Endothelial cell of umbilical vein (primary cell): ENCODE results near the gene OASL. TPM values are rescaled to one million over a fixed set of nuclear protein-coding genes. Genes with fewer than 3 reads are reported as not detected.

ENCODE experiments used
- BruUV-seq: library from RNA; stranded (reverse); fragments of 400-500 nt; replicated peaks from 2 replicates; lab custom pipeline; 2021; lab: Mats Ljungman, UMichigan
- CTCF ChIA-PET: fragments of 300-600, 350-600 bp; sonication (Branson Sonifier 250); formaldehyde crosslinking; loops from one replicate; lab custom pipeline; 2021; ENCODE audit warnings: antibody characterized with exemption, inconsistent platforms; lab: Charles Lee
- POLR2A ChIA-PET: fragments of 300-600, 350-600 bp; sonication (Branson Sonifier 250); formaldehyde crosslinking; loops from one replicate; lab custom pipeline; 2021; ENCODE audit warnings: antibody characterized with exemption, inconsistent platforms; lab: Charles Lee
- DNase-seq: peaks from one replicate; pipeline ENCODE4 v3.0.0-alpha.2; 2011; ENCODE audit warnings: low read depth, low spot score
- FAIRE-seq: peaks from 2 replicates; lab custom pipeline; 2011; peaks lifted over from hg19 to GRCh38; lab: Jason Lieb, UNC
- H2AFZ ChIP-seq: 2 replicates; pipeline ENCODE4 v1.6.0; 2012; ENCODE audit warnings: low read depth, low read length, control low read depth, inconsistent platforms
- H3K27ac ChIP-seq: 2 replicates; pipeline ENCODE4 v1.5.1; 2011; ENCODE audit warnings: low read depth, mild to moderate bottlenecking, control low read depth, low read length, moderate library complexity; ENCODE audit not compliant: insufficient read depth
- H3K27me3 ChIP-seq, 2 experiments: 2 replicates each; pipeline versions ENCODE4 v1.6.0 to v1.6.1; 2011; ENCODE audit warnings: low read length in 2 of 2, mixed read lengths in 1 of 2; ENCODE audit not compliant: control insufficient read depth in 2 of 2, insufficient read depth in 2 of 2
- H3K36me3 ChIP-seq, 2 experiments: 2 replicates in 1 of 2; 3 replicates in 1 of 2; pipeline ENCODE4 v1.5.1; 2011; ENCODE audit warnings: low read length in 2 of 2, mild to moderate bottlenecking in 1 of 2, moderate library complexity in 1 of 2; ENCODE audit not compliant: control insufficient read depth in 2 of 2, insufficient read depth in 2 of 2; ENCODE audit errors: extremely low read depth in 1 of 2
- H3K4me1 ChIP-seq: 3 replicates; pipeline ENCODE4 v1.5.1; 2011; ENCODE audit warnings: mild to moderate bottlenecking, low read length; ENCODE audit not compliant: control insufficient read depth, insufficient read depth; ENCODE audit errors: extremely low read depth
- H3K4me2 ChIP-seq: 2 replicates; pipeline ENCODE4 v1.6.1; 2011; ENCODE audit warnings: low read length, control low read depth, mixed read lengths; ENCODE audit not compliant: insufficient read depth
- H3K4me3 ChIP-seq, 3 experiments: fragments of 200-600 bp in 1 of 3; sonication (generic), shearing (Covaris generic) in 1 of 3; replicated peaks in 1 of 3; 2 replicates each; pipeline ENCODE4 v1.5.1; 2011 to 2016; ENCODE audit warnings: control low read depth in 3 of 3, low read length in 3 of 3, mild to moderate bottlenecking in 2 of 3, inconsistent platforms in 1 of 3, low read depth in 1 of 3, moderate library complexity in 1 of 3; ENCODE audit not compliant: insufficient read depth in 1 of 3
- H3K79me2 ChIP-seq: 2 replicates; pipeline ENCODE4 v1.6.0; 2012; ENCODE audit warnings: low read length, inconsistent platforms; ENCODE audit not compliant: control insufficient read depth, insufficient read depth
- H3K9ac ChIP-seq: replicated peaks from 2 replicates; pipeline ENCODE3; 2011; ENCODE audit warnings: low read length, control low read depth; ENCODE audit not compliant: insufficient read depth; ENCODE audit errors: extremely low read depth
- H3K9me1 ChIP-seq: replicated peaks from 3 replicates; pipeline ENCODE4 v1.6.0; 2011; ENCODE audit warnings: mild to moderate bottlenecking, low read length; ENCODE audit not compliant: control insufficient read depth, insufficient read depth; ENCODE audit errors: extremely low read depth
- H3K9me3 ChIP-seq: replicated peaks from 2 replicates; pipeline ENCODE4 v1.5.1; 2012; ENCODE audit warnings: low read length, inconsistent platforms; ENCODE audit not compliant: control insufficient read depth, insufficient read depth
- H4K20me1 ChIP-seq: replicated peaks from 2 replicates; pipeline ENCODE3; 2011; ENCODE audit warnings: mild to moderate bottlenecking, low read length; ENCODE audit not compliant: control insufficient read depth, insufficient read depth; ENCODE audit errors: extremely low read depth
- CTCF ChIP-seq, 2 donors: IDR thresholded peaks; 1 replicate in 1 of 2; 2 replicates in 1 of 2; pipeline ENCODE4 v1.5.1; 2011; ENCODE audit warnings: low read length in 2 of 2, mild to moderate bottlenecking in 2 of 2, moderate library complexity in 2 of 2, control low read depth in 1 of 2, inconsistent platforms in 1 of 2, low read depth in 1 of 2; ENCODE audit not compliant: insufficient read depth in 1 of 2; ENCODE audit errors: extremely low read depth in 1 of 2
- FOS ChIP-seq: IDR thresholded peaks from 2 replicates; pipeline ENCODE4 v1.6.1; 2011; ENCODE audit warnings: mild to moderate bottlenecking, low read length, moderate library complexity, borderline replicate concordance; ENCODE audit not compliant: insufficient read depth
- GATA2 ChIP-seq: IDR thresholded peaks from 2 replicates; pipeline ENCODE4 v1.7.0; 2011; ENCODE audit warnings: low read depth, mild to moderate bottlenecking, moderate library complexity, mixed read lengths, low read length; ENCODE audit not compliant: insufficient read length, insufficient read depth
- MYC ChIP-seq: IDR thresholded peaks from one replicate; pipeline ENCODE4 v1.6.1; 2011; ENCODE audit warnings: mild to moderate bottlenecking, low read depth, low read length
- POLR2A ChIP-seq: IDR thresholded peaks from 2 replicates; pipeline ENCODE4 v1.6.1; 2012; ENCODE audit warnings: low read depth, mild to moderate bottlenecking, control low read depth, low read length
- POLR2AphosphoS5 ChIP-seq: IDR thresholded peaks from 2 replicates; pipeline ENCODE4 v1.6.1; 2012; ENCODE audit warnings: low read depth, mild to moderate bottlenecking, control low read depth, low read length, moderate library complexity; ENCODE audit not compliant: insufficient read depth
- dilution Hi-C: fragments of 300-500 bp; cut with MboI; formaldehyde crosslinking; loops from one replicate; pipeline ENCODE4 v1.15.0; 2019; ENCODE audit warnings: low sequenced_read_pairs; ENCODE audit not compliant: extremely low pct_ligation_motif_present
- intact Hi-C: fragments of 100-400 bp; cut with micrococcal nuclease; formaldehyde crosslinking; loops from one replicate; pipeline ENCODE4 v1.10.0; 2022
- polyA plus RNA-seq, 4 experiments: library from polyadenylated mRNA; depleted of rRNA in 3 of 4; stranded (reverse) in 3 of 4; unstranded in 1 of 4; fragments of >200 nt; gene quantifications; 2 replicates each; pipeline versions ENCODE4 v1.2.1 to v1.2.3, GENCODE V29; 2011 to 2012; ENCODE audit warnings: missing spikeins in 1 of 4
- total RNA-seq: library from RNA; stranded (reverse); gene quantifications from 2 replicates; pipeline ENCODE4 v1.2.3, GENCODE V29; 2021

Gene OASL
- total and polyA plus RNA-seq, 2 donors (not counting 3 experiments of a cell fraction or from before 2014, with no cell fraction given) = 0.17 to 0.33 TPM

- Histone ChIP-seq H3K27me3 (no peaks in the 10 kb centered on the region), H3K4me1 (no peaks in the 10 kb centered on the region), H3K79me2 (no peaks in the 10 kb centered on the region), H2AFZ (no peak overlapping the region), H3K4me2 (no peak overlapping the region), H3K27ac (no peak overlapping the region), H3K9me3 (no peaks in the 10 kb centered on the region), H3K4me3 (no peak overlapping the region), H3K36me3 (no peaks in the 10 kb centered on the region), H3K9me1 (no peaks in the 10 kb centered on the region), H3K9ac (no peak overlapping the region), H4K20me1 (no peaks in the 10 kb centered on the region)
- dilution Hi-C loops = no loop called here
- FAIRE-seq (peak; percentile 78), DNase-seq (peak; percentile 58)
- intact Hi-C loops = loop anchor here (1.0 to 5.0 kb wide), 5 partner anchors 114 to 388 kb away; partner anchors contain the start of gene ACADS
- ChIA-PET POLR2A (no interaction called here), CTCF (interaction anchor here (0.6 to 4.0 kb wide), 62 partner anchors 8 to 645 kb away, joined by 3 to 99 read pairs (median 4); partner anchors contain the start of genes ACADS, MLEC, POP5 and UNC119B)
- BruUV-seq = no TSS peak
- TF ChIP-seq CTCF (IDR thresholded peaks at IDR 0.05; ENCODE audit: extremely low read depth in 1 of 2, insufficient read depth in 1 of 2, low read depth in 1 of 2, low read length in 2 of 2) = peak; percentile 54 to 58
- no peak for TF ChIP-seq GATA2
These were observed 67.5 kb downstream of the OASL start for GRCh38 chr12:120971299-120972180.

GRCh38 chr12:120970310-120970709 lies 68.7 kb downstream of the OASL start:
- no peak for TF ChIP-seq CTCF (IDR thresholded peaks at IDR 0.05; ENCODE audit: extremely low read depth in 1 of 2, insufficient read depth in 1 of 2, low read depth in 1 of 2, low read length in 2 of 2)
- TF ChIP-seq GATA2 = no peak
- TF ChIP-seq MYC = no peak
- TF ChIP-seq FOS = no peak
- TF ChIP-seq POLR2A = no peak
- TF ChIP-seq POLR2AphosphoS5 = no peak
- Histone ChIP-seq H3K9ac (no peak overlapping the region), H3K4me2 (no peak overlapping the region), H3K36me3 (no peaks in the 10 kb centered on the region), H3K9me3 (no peaks in the 10 kb centered on the region), H3K4me1 (no peaks in the 10 kb centered on the region), H3K27ac (no peak overlapping the region), H3K27me3 (no peaks in the 10 kb centered on the region), H3K79me2 (no peaks in the 10 kb centered on the region), H3K9me1 (no peaks in the 10 kb centered on the region), H4K20me1 (no peaks in the 10 kb centered on the region), H3K4me3 (no peak overlapping the region), H2AFZ (no peak overlapping the region)
- no peak for DNase-seq
- ChIA-PET POLR2A (no interaction called here), CTCF (interaction anchor here (1.3 to 4.0 kb wide), 2 partner anchors 321 to 388 kb away, joined by 3 to 99 read pairs; partner anchors contain the start of gene POP5)
- intact Hi-C loops (loop anchor here (5.0 kb wide), 1 partner anchor 243 kb away; the partner anchor contains the start of gene ACADS), dilution Hi-C loops (no loop called here)
- BruUV-seq = no TSS peak
- no peak for FAIRE-seq
